Ectodermal cell (in vitro differentiated cells): Measurements from ENCODE around the gene PPARG.

Experiments used
- H3K27ac ChIP-seq: 2 replicates; pipeline ENCODE4 v1.7.0; 2013; ENCODE audit warnings: mild to moderate bottlenecking, low read depth, low read length; ENCODE audit not compliant: insufficient read depth, poor library complexity, severe bottlenecking
- H3K27me3 ChIP-seq: 2 replicates; pipeline ENCODE4 v1.7.0; 2013; ENCODE audit warnings: mild to moderate bottlenecking, low read length; ENCODE audit not compliant: insufficient read depth, control insufficient read depth, poor library complexity, severe bottlenecking
- H3K36me3 ChIP-seq: one replicate; pipeline ENCODE4 v1.7.0; 2013; ENCODE audit warnings: low read length; ENCODE audit not compliant: control insufficient read depth, insufficient read depth
- H3K4me1 ChIP-seq: one replicate; pipeline ENCODE4 v1.7.0; 2013; ENCODE audit warnings: low read length; ENCODE audit not compliant: control insufficient read depth, insufficient read depth
- H3K4me3 ChIP-seq: 2 replicates; pipeline ENCODE4 v1.7.0; 2013; ENCODE audit warnings: low read depth, low read length, control low read depth; ENCODE audit not compliant: insufficient read depth
- H3K9me3 ChIP-seq: 2 replicates; pipeline ENCODE4 v1.7.0; 2013; ENCODE audit warnings: mild to moderate bottlenecking, low read length, moderate library complexity; ENCODE audit not compliant: control insufficient read depth
- WGBS, 2 experiments: methylation state at CpG; one replicate each; pipeline ENCODE4 v1.1.7; 2013; ENCODE audit warnings: missing lambda C conversion rate in 2 of 2; 5-methylcytosine and 5-hydroxymethylcytosine counted together

Gene PPARG

DNA sequence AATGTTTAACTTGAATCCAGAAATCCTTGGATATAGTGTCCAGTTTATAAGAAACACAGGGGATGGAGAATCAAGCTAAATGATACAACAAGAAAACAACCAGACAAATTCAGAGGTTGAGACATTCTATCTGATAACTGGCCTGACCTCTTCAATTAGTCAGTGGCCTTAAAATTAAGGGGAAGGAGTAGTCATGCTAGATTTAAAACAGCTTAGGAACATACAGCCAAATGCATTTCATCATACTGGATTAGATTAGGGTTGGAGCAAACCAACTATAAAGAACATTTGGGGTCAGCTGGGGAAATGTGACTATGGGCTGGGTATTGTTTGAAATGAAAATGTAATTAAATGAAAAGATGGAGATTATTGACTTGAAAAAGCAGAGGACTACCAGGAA, 53.3 kb downstream of the PPARG start:
- Histone ChIP-seq H3K4me3 (no peak overlapping the region), H3K36me3 (no peaks in the 10 kb centered on the region), H3K27me3 (no peaks in the 10 kb centered on the region), H3K27ac (no peak overlapping the region), H3K4me1 (no peaks in the 10 kb centered on the region), H3K9me3 (no peaks in the 10 kb centered on the region)

GRCh38 chr3:12343047-12343501, 54.2 kb downstream of the PPARG start:
- Histone ChIP-seq H3K4me1 (no peaks in the 10 kb centered on the region), H3K9me3 (no peaks in the 10 kb centered on the region), H3K27me3 (no peaks in the 10 kb centered on the region), H3K4me3 (no peak overlapping the region), H3K36me3 (no peaks in the 10 kb centered on the region), H3K27ac (no peak overlapping the region)
- 87 to 88% methylated on average over 3 of the region's 3 CpGs for WGBS, 2 experiments

- H3K27ac ChIP-seq: no peak overlapping the region
- no peaks in the 10 kb centered on the region for H3K27me3 ChIP-seq
- no peaks in the 10 kb centered on the region for H3K9me3 ChIP-seq
- no peaks in the 10 kb centered on the region for H3K36me3 ChIP-seq
- H3K4me3 ChIP-seq: no peak overlapping the region
- H3K4me1 ChIP-seq: no peaks in the 10 kb centered on the region
- WGBS, 2 experiments: 88 to 96% methylated on average over 3 to 5 of the region's 5 CpGs
Observed at GRCh38 chr3:12345141-12345561, 56.3 kb downstream of the PPARG start.

DNA sequence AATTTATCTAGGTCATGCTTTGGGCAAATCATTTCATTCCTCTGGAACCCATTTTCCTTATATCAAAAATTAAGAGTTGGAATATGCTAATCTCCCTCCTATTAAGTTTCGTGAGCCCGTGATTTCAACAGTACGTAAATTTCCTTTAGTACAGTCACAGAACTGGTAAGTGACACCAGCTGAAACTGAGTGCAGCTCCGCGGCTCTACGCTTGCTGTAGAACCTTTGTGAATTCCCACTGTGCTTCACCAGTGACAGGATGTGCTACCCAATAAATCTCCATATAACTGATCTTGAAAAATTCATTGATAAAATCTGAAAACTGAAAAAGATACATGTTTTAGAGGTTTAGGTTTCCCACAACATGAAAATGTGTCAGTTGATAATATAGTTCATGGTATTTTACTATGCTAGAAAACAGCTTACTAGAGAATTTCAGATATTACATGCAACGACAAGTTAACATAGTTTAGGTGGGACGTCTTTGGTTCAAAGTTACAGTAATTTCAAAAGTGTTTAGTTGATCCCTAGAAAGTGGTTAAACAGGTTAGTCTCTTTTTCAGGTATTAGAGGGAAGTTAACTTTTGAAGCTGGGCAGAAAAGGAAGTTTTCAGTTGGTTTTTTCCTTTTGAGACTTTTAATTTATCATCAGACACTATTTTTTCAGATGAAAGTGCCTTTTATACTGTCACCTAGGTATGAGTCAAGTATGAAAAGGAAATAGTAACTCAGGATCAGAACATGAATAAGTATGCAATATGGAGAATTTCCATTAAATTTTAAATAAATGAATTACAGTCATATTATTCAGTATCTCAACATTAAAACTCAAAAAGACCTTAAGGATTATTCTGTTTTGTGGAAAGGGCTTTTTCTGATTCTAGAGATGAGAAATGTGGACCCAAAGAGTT, 57.0 kb downstream of the PPARG start:
- WGBS, 2 experiments: 91 to 93% methylated on average over 8 of the region's 8 CpGs
- no peaks in the 10 kb centered on the region for H3K9me3 ChIP-seq
- no peaks in the 10 kb centered on the region for H3K27me3 ChIP-seq
- H3K36me3 ChIP-seq: no peaks in the 10 kb centered on the region
- no peak overlapping the region for H3K27ac ChIP-seq
- H3K4me3 ChIP-seq: no peak overlapping the region
- H3K4me1 ChIP-seq: no peaks in the 10 kb centered on the region

DNA sequence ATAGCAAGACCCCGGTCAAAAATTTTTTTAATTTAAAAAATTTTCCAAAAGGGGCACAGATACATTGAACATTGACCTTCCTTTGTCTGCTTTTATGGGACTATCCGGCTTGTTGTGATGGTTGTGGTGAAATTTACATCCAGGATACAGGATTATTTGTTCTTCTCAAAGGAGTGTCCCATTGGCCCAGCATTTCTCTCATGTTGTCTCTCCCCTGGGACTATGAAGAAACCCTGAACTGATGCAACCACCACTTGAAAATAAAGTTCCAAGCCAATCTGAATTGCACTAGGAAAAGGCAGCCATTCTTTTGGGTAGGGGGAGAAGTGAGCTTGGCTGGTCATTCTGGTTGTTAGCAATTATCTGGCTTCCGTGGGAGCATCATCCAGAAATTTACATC, 58.4 kb downstream of the PPARG start:
- H3K9me3 ChIP-seq: no peaks in the 10 kb centered on the region
- no peaks in the 10 kb centered on the region for H3K27me3 ChIP-seq
- no peaks in the 10 kb centered on the region for H3K4me1 ChIP-seq
- no peaks in the 10 kb centered on the region for H3K36me3 ChIP-seq
- WGBS, 2 experiments: 95 to 100% methylated on average over 2 to 3 of the region's 3 CpGs
- H3K4me3 ChIP-seq: no peak overlapping the region
- H3K27ac ChIP-seq: no peak overlapping the region

DNA sequence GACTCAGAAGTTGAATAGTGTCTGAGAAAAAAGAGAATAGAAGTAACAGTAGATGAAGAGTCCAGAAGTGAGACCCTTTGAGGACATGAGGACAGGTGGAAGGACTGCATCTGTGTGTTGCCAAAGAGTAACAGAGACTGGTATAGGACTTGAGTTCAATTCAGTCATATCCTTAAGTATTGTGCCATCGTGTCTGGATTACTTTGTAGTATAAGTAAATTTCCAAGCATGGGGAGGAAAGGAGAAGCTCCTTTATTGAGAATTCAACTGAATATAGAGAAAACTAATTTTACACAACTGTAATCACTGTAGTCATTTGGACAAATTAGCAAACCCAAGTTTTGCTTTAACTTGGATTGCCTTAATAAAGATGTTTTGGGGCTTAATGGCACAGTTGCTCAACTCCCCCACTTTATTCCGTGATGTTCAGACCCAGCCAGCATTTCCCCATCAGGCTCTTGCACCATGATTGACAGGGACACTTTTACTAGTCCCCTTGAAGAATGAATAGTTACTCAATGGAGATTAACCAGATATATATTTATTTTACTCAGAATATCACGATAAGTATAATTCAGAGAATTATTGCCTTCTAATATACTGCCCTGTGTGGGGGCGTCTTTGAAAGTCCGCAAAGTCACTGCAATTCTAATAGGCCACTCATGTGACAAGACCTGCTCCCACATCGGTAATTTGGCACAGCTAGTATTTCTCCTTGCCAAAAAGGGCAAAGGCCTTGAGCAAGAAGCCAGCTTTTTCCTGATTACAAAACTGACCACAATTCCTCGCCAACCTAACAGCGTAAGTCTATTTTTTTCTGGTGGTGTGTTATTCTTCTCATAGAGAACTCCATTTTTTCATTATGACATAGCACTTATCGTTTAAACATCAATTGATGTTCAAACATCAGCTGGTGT, 61.3 kb downstream of the PPARG start:
- Histone ChIP-seq H3K9me3 (no peaks in the 10 kb centered on the region), H3K27me3 (no peaks in the 10 kb centered on the region), H3K27ac (no peak overlapping the region), H3K36me3 (no peaks in the 10 kb centered on the region), H3K4me1 (no peaks in the 10 kb centered on the region), H3K4me3 (no peak overlapping the region)
- WGBS, 2 experiments: 94% methylated on average over 7 to 8 of the region's 9 CpGs

DNA sequence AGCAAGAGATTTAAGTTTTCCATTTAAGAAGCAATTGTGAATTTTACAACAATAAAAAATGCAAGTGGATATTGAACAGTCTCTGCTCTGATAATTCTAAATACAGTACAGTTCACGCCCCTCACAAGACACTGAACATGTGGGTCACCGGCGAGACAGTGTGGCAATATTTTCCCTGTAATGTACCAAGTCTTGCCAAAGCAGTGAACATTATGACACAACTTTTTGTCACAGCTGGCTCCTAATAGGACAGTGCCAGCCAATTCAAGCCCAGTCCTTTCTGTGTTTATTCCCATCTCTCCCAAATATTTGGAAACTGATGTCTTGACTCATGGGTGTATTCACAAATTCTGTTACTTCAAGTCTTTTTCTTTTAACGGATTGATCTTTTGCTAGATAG, 62.3 kb downstream of the PPARG start:
- WGBS, 2 experiments: 92 to 93% methylated on average over 3 to 4 of the region's 4 CpGs
- no peak overlapping the region for H3K4me3 ChIP-seq
- H3K27ac ChIP-seq: no peak overlapping the region

GRCh38 chr3:12352253-12352652, 63.4 kb downstream of the PPARG start:
- Histone ChIP-seq H3K4me1 (no peaks in the 10 kb centered on the region), H3K4me3 (no peak overlapping the region), H3K27ac (no peak overlapping the region), H3K27me3 (no peaks in the 10 kb centered on the region), H3K9me3 (no peaks in the 10 kb centered on the region), H3K36me3 (no peaks in the 10 kb centered on the region)
- 88 to 95% methylated on average over 1 of the region's 2 CpGs for WGBS, 2 experiments

More for the DNA sequence above, 62.3 kb downstream of the PPARG start:
- Histone ChIP-seq H3K4me1 (no peaks in the 10 kb centered on the region), H3K27me3 (no peaks in the 10 kb centered on the region), H3K36me3 (no peaks in the 10 kb centered on the region), H3K9me3 (no peaks in the 10 kb centered on the region)

DNA sequence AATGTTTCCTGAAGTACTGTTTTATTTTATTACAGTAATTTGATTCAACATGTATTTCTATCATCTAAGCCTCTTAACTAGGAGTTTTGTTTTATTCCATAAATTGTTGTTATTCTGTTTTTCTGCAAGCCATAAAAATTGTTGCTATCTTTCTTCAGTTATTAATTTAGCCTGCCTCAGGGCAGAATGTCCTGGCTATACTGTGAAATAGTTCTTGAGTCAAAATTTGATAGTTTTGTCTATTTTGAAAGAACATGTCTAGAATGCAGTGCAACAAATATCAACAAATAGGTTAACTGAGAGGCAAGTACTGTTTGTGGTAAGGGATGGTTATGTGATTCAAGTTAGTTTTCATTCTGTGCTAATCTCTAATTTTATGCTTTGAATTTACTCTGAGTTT, 63.9 kb downstream of the PPARG start:
- H3K4me3 ChIP-seq: no peak overlapping the region
- H3K9me3 ChIP-seq: no peaks in the 10 kb centered on the region
- no peak overlapping the region for H3K27ac ChIP-seq
- H3K4me1 ChIP-seq: no peaks in the 10 kb centered on the region
- H3K36me3 ChIP-seq: no peaks in the 10 kb centered on the region
- H3K27me3 ChIP-seq: no peaks in the 10 kb centered on the region
